ENCODE data around the gene SETD5. TPM values are rescaled to one million over a fixed set of nuclear protein-coding genes. Genes with fewer than 3 reads are reported as not detected.

The SETD5 gene, protein sequence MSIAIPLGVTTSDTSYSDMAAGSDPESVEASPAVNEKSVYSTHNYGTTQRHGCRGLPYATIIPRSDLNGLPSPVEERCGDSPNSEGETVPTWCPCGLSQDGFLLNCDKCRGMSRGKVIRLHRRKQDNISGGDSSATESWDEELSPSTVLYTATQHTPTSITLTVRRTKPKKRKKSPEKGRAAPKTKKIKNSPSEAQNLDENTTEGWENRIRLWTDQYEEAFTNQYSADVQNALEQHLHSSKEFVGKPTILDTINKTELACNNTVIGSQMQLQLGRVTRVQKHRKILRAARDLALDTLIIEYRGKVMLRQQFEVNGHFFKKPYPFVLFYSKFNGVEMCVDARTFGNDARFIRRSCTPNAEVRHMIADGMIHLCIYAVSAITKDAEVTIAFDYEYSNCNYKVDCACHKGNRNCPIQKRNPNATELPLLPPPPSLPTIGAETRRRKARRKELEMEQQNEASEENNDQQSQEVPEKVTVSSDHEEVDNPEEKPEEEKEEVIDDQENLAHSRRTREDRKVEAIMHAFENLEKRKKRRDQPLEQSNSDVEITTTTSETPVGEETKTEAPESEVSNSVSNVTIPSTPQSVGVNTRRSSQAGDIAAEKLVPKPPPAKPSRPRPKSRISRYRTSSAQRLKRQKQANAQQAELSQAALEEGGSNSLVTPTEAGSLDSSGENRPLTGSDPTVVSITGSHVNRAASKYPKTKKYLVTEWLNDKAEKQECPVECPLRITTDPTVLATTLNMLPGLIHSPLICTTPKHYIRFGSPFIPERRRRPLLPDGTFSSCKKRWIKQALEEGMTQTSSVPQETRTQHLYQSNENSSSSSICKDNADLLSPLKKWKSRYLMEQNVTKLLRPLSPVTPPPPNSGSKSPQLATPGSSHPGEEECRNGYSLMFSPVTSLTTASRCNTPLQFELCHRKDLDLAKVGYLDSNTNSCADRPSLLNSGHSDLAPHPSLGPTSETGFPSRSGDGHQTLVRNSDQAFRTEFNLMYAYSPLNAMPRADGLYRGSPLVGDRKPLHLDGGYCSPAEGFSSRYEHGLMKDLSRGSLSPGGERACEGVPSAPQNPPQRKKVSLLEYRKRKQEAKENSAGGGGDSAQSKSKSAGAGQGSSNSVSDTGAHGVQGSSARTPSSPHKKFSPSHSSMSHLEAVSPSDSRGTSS (N-terminal part only)
- 124 TPM for total RNA-seq
- long read RNA-seq, partial matches to known transcripts, result 11 of 23 reads
- long read RNA-seq, other reads (novel, unspliced or antisense), result 11 of 23 reads

DNA sequence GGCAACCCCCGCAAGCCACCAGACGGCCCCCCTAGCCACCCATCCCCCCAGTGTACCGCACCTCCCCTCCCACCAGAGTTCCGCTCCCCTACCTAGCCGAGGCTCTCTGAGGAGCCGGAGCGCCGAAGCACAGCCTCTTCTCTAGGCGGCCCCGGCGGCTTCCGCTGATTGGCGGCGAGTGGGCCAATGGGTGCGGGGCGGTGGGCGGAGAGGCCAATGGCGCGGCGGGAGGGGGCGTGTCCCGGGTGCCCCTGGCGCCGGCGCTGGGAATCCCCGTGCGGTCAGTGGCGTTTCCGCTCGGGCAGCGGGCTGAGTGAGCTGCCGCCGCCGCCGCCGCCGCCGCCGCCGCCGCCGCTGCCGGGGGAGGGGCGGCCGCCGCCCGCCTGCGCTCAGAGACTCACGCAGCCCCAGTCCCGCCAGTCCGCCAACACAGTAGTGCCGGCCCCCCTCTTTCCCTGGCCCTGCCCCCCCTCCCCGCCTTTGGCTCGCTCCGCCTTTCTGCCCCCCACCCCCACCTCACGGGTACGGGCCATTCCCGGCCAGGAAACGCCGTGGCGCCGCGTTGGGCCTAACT is at the start of gene SETD5:
Gene SETD5 (plus strand): TSS at position 284 of the 574 bp plus-strand sequence. CDS start 31,324 bp downstream, outside the sequence.
- ATAC-seq (peak; percentile 84), DNase-seq (peak; percentile 99)
- no peaks in the 10 kb centered on the region for H3K9me3 ChIP-seq
- no peaks in the 10 kb centered on the region for H3K27me3 ChIP-seq
- peaks cover 59% of the 10 kb centered on the region for H3K4me1 ChIP-seq
- peak within 1 kb of the TSS; percentile 79 for H3K4me3 ChIP-seq
- H3K27ac ChIP-seq, result peak within 1 kb of the TSS; percentile 97
- intact Hi-C loops (cut with DNase I), result no loop called here
- TF ChIP-seq, protein P1, sequence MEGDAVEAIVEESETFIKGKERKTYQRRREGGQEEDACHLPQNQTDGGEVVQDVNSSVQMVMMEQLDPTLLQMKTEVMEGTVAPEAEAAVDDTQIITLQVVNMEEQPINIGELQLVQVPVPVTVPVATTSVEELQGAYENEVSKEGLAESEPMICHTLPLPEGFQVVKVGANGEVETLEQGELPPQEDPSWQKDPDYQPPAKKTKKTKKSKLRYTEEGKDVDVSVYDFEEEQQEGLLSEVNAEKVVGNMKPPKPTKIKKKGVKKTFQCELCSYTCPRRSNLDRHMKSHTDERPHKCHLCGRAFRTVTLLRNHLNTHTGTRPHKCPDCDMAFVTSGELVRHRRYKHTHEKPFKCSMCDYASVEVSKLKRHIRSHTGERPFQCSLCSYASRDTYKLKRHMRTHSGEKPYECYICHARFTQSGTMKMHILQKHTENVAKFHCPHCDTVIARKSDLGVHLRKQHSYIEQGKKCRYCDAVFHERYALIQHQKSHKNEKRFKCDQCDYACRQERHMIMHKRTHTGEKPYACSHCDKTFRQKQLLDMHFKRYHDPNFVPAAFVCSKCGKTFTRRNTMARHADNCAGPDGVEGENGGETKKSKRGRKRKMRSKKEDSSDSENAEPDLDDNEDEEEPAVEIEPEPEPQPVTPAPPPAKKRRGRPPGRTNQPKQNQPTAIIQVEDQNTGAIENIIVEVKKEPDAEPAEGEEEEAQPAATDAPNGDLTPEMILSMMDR (IDR thresholded peaks at IDR 0.05), result no peak
- peaks cover 23% of the 10 kb centered on the region for H3K36me3 ChIP-seq

DNA sequence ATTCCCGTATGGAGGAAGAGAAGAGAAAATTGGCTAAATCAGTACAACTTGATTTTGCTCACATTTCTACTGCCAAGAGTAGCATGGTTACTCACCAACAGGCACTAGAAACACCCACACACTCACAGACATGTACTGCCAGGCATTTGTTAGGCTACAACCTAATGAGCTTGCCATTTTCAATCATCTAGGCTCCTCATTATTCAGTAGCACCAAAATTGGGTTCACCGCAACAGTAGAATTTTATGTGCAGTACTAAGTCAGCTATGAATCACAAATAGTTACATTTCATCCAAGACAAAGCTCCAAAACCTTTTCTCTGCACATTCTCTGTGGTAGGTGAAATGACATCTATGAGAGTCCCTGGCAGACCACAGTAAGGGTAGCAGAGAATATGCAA is 49.5 kb upstream of the SETD5 start:
- intact Hi-C loops (cut with DNase I), result no loop called here
- TF ChIP-seq, protein P1 (IDR thresholded peaks at IDR 0.05), result no peak
- Histone ChIP-seq H3K27ac (no peak overlapping the region), H3K27me3 (no peaks in the 10 kb centered on the region), H3K4me1 (no peaks in the 10 kb centered on the region), H3K36me3 (no peaks in the 10 kb centered on the region), H3K4me3 (no peak overlapping the region), H3K9me3 (no peaks in the 10 kb centered on the region)
- ATAC-seq (no peak), DNase-seq (no peak)

DNA sequence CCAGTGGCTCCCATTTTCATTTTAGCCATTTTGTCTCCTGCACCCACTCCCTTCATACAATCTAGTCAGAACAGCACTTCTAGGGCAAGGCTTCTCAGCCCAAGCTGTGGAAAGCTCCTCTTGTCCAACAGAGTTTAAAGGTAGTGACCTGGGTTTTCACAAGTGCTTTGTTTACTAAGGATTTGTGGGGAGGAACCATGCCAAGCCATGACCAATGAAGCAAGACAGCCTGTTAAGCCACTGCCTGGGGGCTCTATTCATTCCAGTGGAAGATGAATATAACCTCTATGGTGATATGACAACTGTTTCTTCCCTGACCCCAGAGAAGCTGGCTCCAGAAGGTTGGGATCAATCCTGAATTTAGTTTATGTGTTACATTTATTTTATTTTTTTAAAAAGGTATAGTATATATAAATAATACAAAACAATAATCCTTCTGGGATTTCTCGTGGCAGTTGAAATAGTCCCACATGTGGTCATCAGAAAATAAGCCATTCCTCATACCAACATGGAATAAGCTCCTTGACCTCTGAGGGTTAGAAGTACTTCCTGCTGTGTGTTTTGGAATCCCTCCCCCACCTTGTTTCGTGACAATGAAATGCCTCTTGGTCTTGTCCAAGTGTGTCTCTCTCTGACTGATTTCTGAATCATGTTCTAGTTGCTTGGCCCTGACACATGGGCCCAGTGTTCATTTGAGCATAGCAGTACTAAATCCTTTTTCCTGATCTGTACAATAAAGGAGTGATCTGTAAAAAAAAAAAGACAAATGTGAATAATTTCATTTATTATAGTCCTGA is 47.9 kb upstream of the SETD5 start:
- H3K27me3 ChIP-seq, result no peaks in the 10 kb centered on the region
- no peaks in the 10 kb centered on the region for H3K36me3 ChIP-seq
- H3K4me1 ChIP-seq, result peaks cover 3% of the 10 kb centered on the region
- H3K9me3 ChIP-seq, result no peaks in the 10 kb centered on the region
- no peak for DNase-seq
- intact Hi-C loops (cut with DNase I), result no loop called here
- H3K27ac ChIP-seq, result peak overlapping the region; percentile 6
- no peak overlapping the region for H3K4me3 ChIP-seq
- ATAC-seq, result no peak
- TF ChIP-seq, protein P1 (IDR thresholded peaks at IDR 0.05), result no peak

DNA sequence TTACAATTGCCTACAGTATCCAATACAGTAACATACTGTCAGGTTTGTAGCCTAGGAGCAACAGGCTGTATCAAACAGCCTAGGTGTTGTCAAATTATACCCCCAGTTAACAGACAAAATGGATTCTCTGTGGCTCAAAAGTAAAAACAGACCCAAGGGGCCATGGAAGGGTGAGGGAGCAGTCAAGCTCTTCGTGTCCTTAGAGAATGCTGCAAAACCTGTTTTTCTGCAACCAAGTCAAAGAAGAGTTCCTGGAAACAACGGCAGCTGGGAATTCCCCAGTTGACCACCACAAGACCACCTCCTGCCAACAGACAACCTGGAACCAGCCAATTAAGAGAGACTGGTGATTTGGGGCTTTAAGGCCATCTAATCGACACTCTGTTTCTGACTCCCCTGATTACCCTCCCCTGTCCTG is 45.7 kb upstream of the SETD5 start:
- Histone ChIP-seq H3K4me1 (peaks cover 3% of the 10 kb centered on the region), H3K27me3 (no peaks in the 10 kb centered on the region), H3K9me3 (no peaks in the 10 kb centered on the region), H3K4me3 (no peak overlapping the region), H3K36me3 (no peaks in the 10 kb centered on the region), H3K27ac (no peak overlapping the region)
- TF ChIP-seq, protein P1 (IDR thresholded peaks at IDR 0.05), result no peak
- ATAC-seq (peak; percentile 22), DNase-seq (no peak)
- intact Hi-C loops (cut with DNase I), result no loop called here

Data from upper lobe of right lung (tissue), 1 donor.